Measurements from ENCODE around the gene GPR35. TPM values are rescaled to one million over a fixed set of nuclear protein-coding genes. Genes with fewer than 3 reads are reported as not detected.
A peak's percentile ranks its signal among the peaks of the same experiment; 100 is the strongest.
"Not testable (repeated sequence)": the region's sequence is repeated elsewhere in the genome, so short reads cannot be mapped to it uniquely, and the experiment has no call there.

GPR35 gene
- total and polyA plus RNA-seq, 5 donors, result 0.53 to 1.4 (median 0.84) TPM

GRCh38 chr2:240650254-240650965 lies 25.1 kb downstream of the GPR35 start:
- no peak overlapping the region for H3K4me3 ChIP-seq (ENCODE audit: low read length)
- ATAC-seq, result no peak
- WGBS, result 89% methylated on average over 13 of the region's 13 CpGs
- no peak overlapping the region for H3K27ac ChIP-seq (ENCODE audit: low read length)
- H3K9me3 ChIP-seq (ENCODE audit: control insufficient read depth, low read length), result no peaks in the 10 kb centered on the region
- no peaks in the 10 kb centered on the region for H3K27me3 ChIP-seq (ENCODE audit: control insufficient read depth, insufficient read depth)
- peak in 1 of 3 donors; percentile 18 for DNase-seq
- H3K4me1 ChIP-seq (ENCODE audit: control insufficient read depth, insufficient read depth, low read length), result no peaks in the 10 kb centered on the region
- intact Hi-C loops (cut with DNase I), result no loop called here

- WGBS, result 82% methylated on average over 3 of the region's 3 CpGs
- no peaks in the 10 kb centered on the region for H3K4me1 ChIP-seq (ENCODE audit: control insufficient read depth, insufficient read depth, low read length)
- H3K27me3 ChIP-seq (ENCODE audit: control insufficient read depth, insufficient read depth), result no peaks in the 10 kb centered on the region
- no peaks in the 10 kb centered on the region for H3K9me3 ChIP-seq (ENCODE audit: control insufficient read depth, low read length)
- H3K4me3 ChIP-seq (ENCODE audit: low read length), result no peak overlapping the region
- peak in 1 of 3 donors; percentile 33 for DNase-seq
- H3K27ac ChIP-seq (ENCODE audit: low read length), result no peak overlapping the region
- intact Hi-C loops (cut with DNase I), result no loop called here
- no peak for ATAC-seq
These were observed 25.9 kb downstream of the GPR35 start for GRCh38 chr2:240651185-240651584.

- Histone ChIP-seq H3K9me3 (ENCODE audit: control insufficient read depth, low read length) (no peaks in the 10 kb centered on the region), H3K4me1 (ENCODE audit: control insufficient read depth, insufficient read depth, low read length) (no peaks in the 10 kb centered on the region), H3K27me3 (ENCODE audit: control insufficient read depth, insufficient read depth) (no peaks in the 10 kb centered on the region), H3K4me3 (ENCODE audit: low read length) (no peak overlapping the region), H3K27ac (ENCODE audit: low read length) (no peak overlapping the region)
- DNase-seq, result peak in 1 of 3 donors; percentile 18
- intact Hi-C loops (cut with DNase I), result no loop called here
- 68% methylated on average over 10 of the region's 10 CpGs for whole genome bisulfite sequencing
- no peak for ATAC-seq
These were observed 30.9 kb downstream of the GPR35 start for GRCh38 chr2:240655931-240656886.

GRCh38 chr2:240659883-240660282 lies 34.6 kb downstream of the GPR35 start:
- H3K27ac ChIP-seq (ENCODE audit: low read length); H3K4me1 ChIP-seq (ENCODE audit: control insufficient read depth, insufficient read depth, low read length); DNase-seq; ATAC-seq; intact Hi-C loops (cut with DNase I); H3K4me3 ChIP-seq (ENCODE audit: low read length); H3K9me3 ChIP-seq (ENCODE audit: control insufficient read depth, low read length); H3K27me3 ChIP-seq (ENCODE audit: control insufficient read depth, insufficient read depth): not testable (repeated sequence)
- 91% methylated on average over 7 of the region's 7 CpGs for WGBS

- H3K4me3 ChIP-seq (ENCODE audit: low read length), result no peak overlapping the region
- H3K9me3 ChIP-seq (ENCODE audit: control insufficient read depth, low read length), result no peaks in the 10 kb centered on the region
- WGBS, result 83% methylated on average over 3 of the region's 3 CpGs
- DNase-seq, result peak in 1 of 3 donors; percentile 11
- intact Hi-C loops (cut with DNase I), result no loop called here
- no peaks in the 10 kb centered on the region for H3K4me1 ChIP-seq (ENCODE audit: control insufficient read depth, insufficient read depth, low read length)
- H3K27ac ChIP-seq (ENCODE audit: low read length), result no peak overlapping the region
- no peak for ATAC-seq
- H3K27me3 ChIP-seq (ENCODE audit: control insufficient read depth, insufficient read depth), result no peaks in the 10 kb centered on the region
These were observed 37.4 kb downstream of the GPR35 start for GRCh38 chr2:240662681-240663080.

- no peaks in the 10 kb centered on the region for H3K4me1 ChIP-seq (ENCODE audit: control insufficient read depth, insufficient read depth, low read length)
- H3K27ac ChIP-seq (ENCODE audit: low read length), result no peak overlapping the region
- intact Hi-C loops (cut with DNase I), result no loop called here
- no peaks in the 10 kb centered on the region for H3K27me3 ChIP-seq (ENCODE audit: control insufficient read depth, insufficient read depth)
- ATAC-seq (no peak), DNase-seq (no peak)
- H3K4me3 ChIP-seq (ENCODE audit: low read length), result no peak overlapping the region
- WGBS, result 72% methylated on average over 6 of the region's 6 CpGs
- H3K9me3 ChIP-seq (ENCODE audit: control insufficient read depth, low read length), result no peaks in the 10 kb centered on the region
These were observed 38.4 kb downstream of the GPR35 start for GRCh38 chr2:240663546-240664190.

GRCh38 chr2:240664622-240665021 lies 39.3 kb downstream of the GPR35 start:
- Histone ChIP-seq H3K27ac (ENCODE audit: low read length) (no peak overlapping the region), H3K4me1 (ENCODE audit: control insufficient read depth, insufficient read depth, low read length) (no peaks in the 10 kb centered on the region), H3K27me3 (ENCODE audit: control insufficient read depth, insufficient read depth) (no peaks in the 10 kb centered on the region), H3K9me3 (ENCODE audit: control insufficient read depth, low read length) (no peaks in the 10 kb centered on the region), H3K4me3 (ENCODE audit: low read length) (no peak overlapping the region)
- intact Hi-C loops (cut with DNase I), result no loop called here
- 80% methylated on average over 1 of the region's 1 CpG for WGBS
- DNase-seq (no peak), ATAC-seq (no peak)

- Histone ChIP-seq H3K4me3 (ENCODE audit: low read length) (no peak overlapping the region), H3K27me3 (ENCODE audit: control insufficient read depth, insufficient read depth) (no peaks in the 10 kb centered on the region), H3K27ac (ENCODE audit: low read length) (no peak overlapping the region), H3K9me3 (ENCODE audit: control insufficient read depth, low read length) (no peaks in the 10 kb centered on the region), H3K4me1 (ENCODE audit: control insufficient read depth, insufficient read depth, low read length) (no peaks in the 10 kb centered on the region)
- intact Hi-C loops (cut with DNase I), result no loop called here
- DNase-seq, result no peak
- no peak for ATAC-seq
- 78% methylated on average over 7 of the region's 7 CpGs for WGBS
These were observed 45.1 kb downstream of the GPR35 start for GRCh38 chr2:240670402-240670801.

- intact Hi-C loops (cut with DNase I), result no loop called here
- no peak overlapping the region for H3K4me3 ChIP-seq (ENCODE audit: low read length)
- DNase-seq (no peak), ATAC-seq (no peak)
- 77% methylated on average over 4 of the region's 4 CpGs for WGBS
- H3K27me3 ChIP-seq (ENCODE audit: control insufficient read depth, insufficient read depth), result no peaks in the 10 kb centered on the region
- no peaks in the 10 kb centered on the region for H3K4me1 ChIP-seq (ENCODE audit: control insufficient read depth, insufficient read depth, low read length)
- H3K27ac ChIP-seq (ENCODE audit: low read length), result no peak overlapping the region
- no peaks in the 10 kb centered on the region for H3K9me3 ChIP-seq (ENCODE audit: control insufficient read depth, low read length)
These were observed 45.7 kb downstream of the GPR35 start for GRCh38 chr2:240670950-240671349.

GRCh38 chr2:240672076-240672700 lies 46.9 kb downstream of the GPR35 start:
- H3K9me3 ChIP-seq (ENCODE audit: control insufficient read depth, low read length), result no peaks in the 10 kb centered on the region
- H3K4me1 ChIP-seq (ENCODE audit: control insufficient read depth, insufficient read depth, low read length), result no peaks in the 10 kb centered on the region
- WGBS, result 46% methylated on average over 46 of the region's 46 CpGs
- H3K4me3 ChIP-seq (ENCODE audit: low read length), result no peak overlapping the region
- DNase-seq (peak in 1 of 3 donors; percentile 52), ATAC-seq (no peak)
- intact Hi-C loops (cut with DNase I), result no loop called here
- no peaks in the 10 kb centered on the region for H3K27me3 ChIP-seq (ENCODE audit: control insufficient read depth, insufficient read depth)
- no peak overlapping the region for H3K27ac ChIP-seq (ENCODE audit: low read length)
